HepG2 (cell line): ENCODE results near the gene USP25. TPM values are rescaled to one million over a fixed set of nuclear protein-coding genes. Genes with fewer than 3 reads are reported as not detected.

Experiments
- ATAC-seq: fragments of 200-7000 bp; cut with Tn5 transposase; 3 replicates; pipeline ENCODE4 v1.9.1; 2020; ENCODE audit warnings: mild to moderate bottlenecking, moderate library complexity
- BruUV-seq: library from RNA; stranded (reverse); fragments of 400-500 nt; replicated peaks from 2 replicates; lab custom pipeline; 2021; lab: Mats Ljungman, UMichigan
- CTCF ChIA-PET: fragments of 300-600 bp; formaldehyde crosslinking; extraction: SDS; loops from one replicate; lab custom pipeline; 2021; ENCODE audit warnings: low total read pairs, inconsistent platforms, low intra/inter-chr PET ratio; lab: Yijun Ruan, JAX
- POLR2A ChIA-PET: fragments of 350-600 bp; sonication (Branson Sonifier 250); formaldehyde crosslinking; loops from one replicate; lab custom pipeline; 2020; ENCODE audit warnings: antibody characterized with exemption, inconsistent platforms; lab: Yijun Ruan, JAX
- DNase-seq: peaks from one replicate; pipeline ENCODE4 v3.0.0-alpha.2; 2015; ENCODE audit warnings: low spot score
- FAIRE-seq: peaks from 3 replicates; lab custom pipeline; 2011; peaks lifted over from hg19 to GRCh38; lab: Jason Lieb, UNC
- H2AFZ ChIP-seq: one replicate; pipeline ENCODE4 v1.6.1; 2011; ENCODE audit warnings: low read length, inconsistent platforms
- H3K27ac ChIP-seq: fragments of 300-600 bp; 3 replicates; pipeline ENCODE4 v1.8.0; 2011; ENCODE audit warnings: mixed run types, mild to moderate bottlenecking, mixed read lengths, low read length, inconsistent platforms; ENCODE audit not compliant: insufficient read depth; ENCODE audit errors: extremely low read length
- H3K27me3 ChIP-seq, 2 experiments: fragments of 200-600 bp in 1 of 2; 2 replicates in 1 of 2; 3 replicates in 1 of 2; pipeline versions ENCODE4 v1.6.0 to v1.8.0; 2011; ENCODE audit warnings: low read length in 2 of 2, mild to moderate bottlenecking in 2 of 2, moderate library complexity in 2 of 2, inconsistent platforms in 1 of 2; ENCODE audit not compliant: insufficient read depth in 2 of 2, control insufficient read depth in 1 of 2
- H3K36me3 ChIP-seq, 2 experiments: fragments of 200-600 bp in 1 of 2; replicated peaks in 1 of 2; 2 replicates in 1 of 2; 3 replicates in 1 of 2; pipeline versions ENCODE4 v1.5.1 to v1.8.0; 2011; ENCODE audit warnings: low read length in 2 of 2, inconsistent platforms in 1 of 2; ENCODE audit not compliant: insufficient read depth in 2 of 2, control insufficient read depth in 1 of 2
- H3K4me1 ChIP-seq: 2 replicates; pipeline ENCODE4 v1.5.1; 2012; ENCODE audit warnings: low read length, inconsistent platforms; ENCODE audit not compliant: insufficient read depth
- H3K4me2 ChIP-seq: 2 replicates; pipeline ENCODE4 v1.6.0; 2011; ENCODE audit warnings: low read depth, low read length, inconsistent platforms
- H3K4me3 ChIP-seq, 3 experiments: fragments of 200-600 bp in 1 of 3; sonication (generic), shearing (Covaris generic) in 1 of 3; replicated peaks in 1 of 3; 2 replicates each; pipeline ENCODE4 v1.5.1; 2011 to 2016; ENCODE audit warnings: low read length in 3 of 3, inconsistent platforms in 2 of 3, low read depth in 2 of 3, mild to moderate bottlenecking in 2 of 3, control low read depth in 1 of 3, mixed read lengths in 1 of 3; ENCODE audit not compliant: insufficient read depth in 1 of 3
- H3K79me2 ChIP-seq: one replicate; pipeline ENCODE4 v1.6.1; 2011; ENCODE audit warnings: low read length, inconsistent platforms; ENCODE audit not compliant: insufficient read depth
- H3K9ac ChIP-seq: 2 replicates; pipeline ENCODE4 v1.6.0; 2011; ENCODE audit warnings: mild to moderate bottlenecking, low read depth, low read length, inconsistent platforms; ENCODE audit not compliant: insufficient read depth
- H3K9me3 ChIP-seq: 2 replicates; pipeline ENCODE4 v1.5.1; 2012; ENCODE audit warnings: mild to moderate bottlenecking, low read length
- H4K20me1 ChIP-seq: 2 replicates; pipeline ENCODE4 v1.6.0; 2011; ENCODE audit warnings: inconsistent platforms, mild to moderate bottlenecking, low read length, moderate library complexity; ENCODE audit not compliant: insufficient read depth
- ELF1 ChIP-seq: sonication (generic); formaldehyde crosslinking; IDR thresholded peaks from 2 replicates; pipeline ENCODE4 v1.4.0; 2020; ENCODE audit warnings: missing genetic modification reagents
- HOXA9 ChIP-seq: sonication (generic); formaldehyde crosslinking; IDR thresholded peaks from 2 replicates; pipeline ENCODE4 v1.8.1; 2022; ENCODE audit warnings: missing genetic modification reagents, mild to moderate bottlenecking, moderate library complexity, borderline replicate concordance
- MTF2 ChIP-seq: sonication (generic); formaldehyde crosslinking; IDR thresholded peaks from 2 replicates; pipeline ENCODE4 v1.5.0; 2020; ENCODE audit warnings: missing genetic modification reagents, borderline replicate concordance
- NPAS2 ChIP-seq: sonication (generic); formaldehyde crosslinking; IDR thresholded peaks from 2 replicates; pipeline ENCODE4 v1.8.0; 2022; ENCODE audit warnings: mild to moderate bottlenecking, missing genetic modification reagents, borderline replicate concordance
- PBX3 ChIP-seq: sonication (generic); formaldehyde crosslinking; IDR thresholded peaks from 2 replicates; pipeline ENCODE4 v1.8.1; 2023; ENCODE audit warnings: missing genetic modification reagents, inconsistent platforms, borderline replicate concordance
- SMARCC2 ChIP-seq: fragments of 450-650 bp; IDR thresholded peaks from 2 replicates; pipeline ENCODE4 v1.6.1; 2017; ENCODE audit warnings: antibody characterized with exemption, mild to moderate bottlenecking
- YY1 ChIP-seq: IDR thresholded peaks from 2 replicates; pipeline ENCODE4 v1.6.1; 2011; ENCODE audit warnings: low read length, low read depth, moderate library complexity, mild to moderate bottlenecking; ENCODE audit not compliant: insufficient read depth, insufficient replicate concordance
- ZMYM3 ChIP-seq: sonication (generic); formaldehyde crosslinking; IDR thresholded peaks from 2 replicates; pipeline ENCODE4 v1.5.1; 2020; ENCODE audit warnings: mild to moderate bottlenecking, missing genetic modification reagents
- ZNF234 ChIP-seq: sonication (generic); formaldehyde crosslinking; conservative IDR thresholded peaks from 2 replicates; pipeline ENCODE4 v1.5.1; 2020; ENCODE audit warnings: mild to moderate bottlenecking, missing genetic modification reagents
- ZNF704 ChIP-seq: sonication (generic); formaldehyde crosslinking; IDR thresholded peaks from 2 replicates; pipeline ENCODE4 v1.8.1; 2023; ENCODE audit warnings: mild to moderate bottlenecking, inconsistent platforms, moderate library complexity, missing genetic modification reagents, borderline replicate concordance
- ZSCAN25 ChIP-seq: sonication (generic); formaldehyde crosslinking; IDR thresholded peaks from 2 replicates; pipeline ENCODE4 v1.8.0; 2022; ENCODE audit warnings: mild to moderate bottlenecking, missing genetic modification reagents
- WGBS: methylation state at CpG from one replicate; pipeline ENCODE4 v1.1.6; 2017; ENCODE audit warnings: low lambda C conversion rate; 5-methylcytosine and 5-hydroxymethylcytosine counted together
- in situ Hi-C: cut with HindIII; loops from 2 replicates; pipeline ENCODE4 v1.10.0; 2017; ENCODE audit warnings: low pct_unique_long_range_greater_than_20kb; ENCODE audit not compliant: extremely low pct_ligation_motif_present
- intact Hi-C: fragments of 100-400 bp; cut with micrococcal nuclease; formaldehyde crosslinking; loops from one replicate; pipeline ENCODE4 v1.10.0; 2022; ENCODE audit not compliant: unreplicated experiment
- polyA plus RNA-seq, 8 experiments: library from polyadenylated mRNA; depleted of rRNA in 3 of 8; stranded (reverse) in 7 of 8; unstranded in 1 of 8; fragments of >200 nt; fragmentation: Illumina TruSeq in 4 of 8; extraction: Trizol in 4 of 8; gene quantifications; 2 replicates each; pipeline versions ENCODE4 v1.2.1 to v1.2.3, GENCODE V29; 2011 to 2016; ENCODE audit warnings: low read depth in 4 of 8, missing spikeins in 1 of 8, mixed read lengths in 1 of 8; ENCODE audit not compliant: insufficient read depth in 1 of 8
- total RNA-seq, 5 experiments: library from RNA; depleted of rRNA; stranded (reverse); fragments of >200 nt; fragmentation: Illumina TruSeq; extraction: Trizol; gene quantifications; 2 replicates each; pipeline ENCODE4 v1.2.3, GENCODE V29; 2016; ENCODE audit warnings: low read depth in 1 of 5

Gene USP25
- total and polyA plus RNA-seq, 2 of the 13 experiments (the other 11 are each of a cell fraction or from before 2014, with no cell fraction given) = 12.4 to 26.3 TPM

DNA sequence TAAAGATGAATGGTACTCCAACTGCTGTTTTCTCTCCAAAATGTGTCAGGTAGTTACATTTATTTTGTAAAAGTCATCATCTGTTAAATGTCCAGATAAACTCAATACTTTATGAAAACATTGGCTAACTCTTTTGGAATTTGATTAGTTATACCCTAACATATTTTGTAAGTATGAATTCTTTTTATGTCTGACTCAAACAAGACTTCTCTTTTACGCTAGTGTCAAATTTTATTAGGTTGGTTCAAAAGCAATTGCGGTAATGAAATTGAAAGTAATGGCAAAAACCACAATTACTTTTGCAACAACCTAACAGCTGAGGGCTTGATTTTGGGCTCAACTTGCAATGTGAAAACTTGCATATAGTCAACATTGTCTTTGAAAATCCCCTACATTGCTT lies 41.0 kb upstream of the USP25 start:
- 56% methylated on average over 2 of the region's 2 CpGs for WGBS
- ChIA-PET CTCF (no interaction called here), POLR2A (no interaction called here)
- Histone ChIP-seq H3K36me3 (no peaks in the 10 kb centered on the region), H2AFZ (no peak overlapping the region), H3K27ac (no peak overlapping the region), H3K27me3 (no peaks in the 10 kb centered on the region; a peak in 1 of 5 replicates), H3K4me2 (no peak overlapping the region), H3K9me3 (no peaks in the 10 kb centered on the region), H3K9ac (no peak overlapping the region), H3K79me2 (no peaks in the 10 kb centered on the region), H4K20me1 (no peaks in the 10 kb centered on the region), H3K4me1 (no peaks in the 10 kb centered on the region), H3K4me3 (no peak overlapping the region)
- in situ Hi-C loops (no loop called here), intact Hi-C loops (no loop called here)
- DNase-seq (no peak), ATAC-seq (no peak), FAIRE-seq (no peak)
- TF ChIP-seq NPAS2 (CRISPR knock-in tag) (no peak), ELF1 (CRISPR knock-in tag) (no peak), ZSCAN25 (CRISPR knock-in tag) (no peak), ZMYM3 (CRISPR knock-in tag) (no peak), PBX3 (CRISPR knock-in tag) (no peak), ZNF234 (CRISPR knock-in tag) (no peak), SMARCC2 (no peak), YY1 (no peak), MTF2 (CRISPR knock-in tag) (no peak), ZNF704 (CRISPR knock-in tag) (no peak), HOXA9 (no peak)
- no TSS peak for BruUV-seq
